Body of pancreas (tissue), 4 donors: ENCODE data around the gene MND1.

Experiments
- CTCF ChIP-seq, 7 experiments: fragments of 450-650 bp in 4 of 7; fragments of 200-600 bp in 3 of 7; sonication (generic) in 3 of 7; IDR thresholded peaks; one replicate each; pipeline ENCODE4 v1.5.1; 2016 to 2019; ENCODE audit warnings: antibody characterized with exemption in 7 of 7
- POLR2A ChIP-seq, 3 donors: fragments of 450-650 bp; IDR thresholded peaks; one replicate each; pipeline ENCODE4 v1.6.1; 2016; ENCODE audit warnings: antibody characterized with exemption in 3 of 3, mild to moderate bottlenecking in 2 of 3

GRCh38 chr4:153407906-153408305, 63.4 kb downstream of the MND1 start:
- TF ChIP-seq POLR2A (IDR thresholded peaks at IDR 0.05) (no peak), CTCF (IDR thresholded peaks at IDR 0.05) (no peak)
